NB4 (cell line): ENCODE measurements around the gene P2RY1.

Experiments used
- MAX ChIP-seq: IDR thresholded peaks from 2 replicates; pipeline ENCODE4 v1.6.1; 2011; ENCODE audit warnings: low read depth, low read length
- MYC ChIP-seq: IDR thresholded peaks from 2 replicates; pipeline ENCODE4 v1.6.1; 2011; ENCODE audit warnings: low read depth, low read length
- POLR2A ChIP-seq: IDR thresholded peaks from 2 replicates; pipeline ENCODE4 v1.6.1; 2011; ENCODE audit warnings: mild to moderate bottlenecking; ENCODE audit not compliant: insufficient read length; ENCODE audit errors: extremely low read depth
- TF ChIP-seq, protein P1 (sequence below): IDR thresholded peaks from one replicate; pipeline ENCODE4 v1.5.1; 2012; ENCODE audit warnings: low read depth, low read length

DNA sequence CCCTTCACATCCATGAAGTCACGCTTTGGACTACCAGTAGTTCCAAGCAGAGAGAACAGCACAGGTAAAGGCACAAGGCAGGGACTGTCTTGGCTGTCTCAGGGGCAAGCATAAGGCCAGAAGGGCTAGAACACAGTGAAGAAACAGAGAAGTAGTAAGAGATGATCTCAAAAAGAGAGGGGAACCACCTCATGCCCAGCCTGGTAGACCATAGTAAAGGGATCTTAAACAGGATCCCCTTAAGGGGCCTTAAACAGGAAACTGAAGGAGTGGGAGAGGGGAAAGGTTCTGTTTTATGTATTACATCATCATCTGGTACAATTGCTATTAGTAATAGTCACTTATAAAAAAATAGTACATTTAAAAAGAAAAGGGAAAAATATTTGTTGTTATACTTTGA is 25.8 kb downstream of the P2RY1 start:
- no peak for TF ChIP-seq POLR2A
- no peak for TF ChIP-seq MAX
- TF ChIP-seq, protein P1, sequence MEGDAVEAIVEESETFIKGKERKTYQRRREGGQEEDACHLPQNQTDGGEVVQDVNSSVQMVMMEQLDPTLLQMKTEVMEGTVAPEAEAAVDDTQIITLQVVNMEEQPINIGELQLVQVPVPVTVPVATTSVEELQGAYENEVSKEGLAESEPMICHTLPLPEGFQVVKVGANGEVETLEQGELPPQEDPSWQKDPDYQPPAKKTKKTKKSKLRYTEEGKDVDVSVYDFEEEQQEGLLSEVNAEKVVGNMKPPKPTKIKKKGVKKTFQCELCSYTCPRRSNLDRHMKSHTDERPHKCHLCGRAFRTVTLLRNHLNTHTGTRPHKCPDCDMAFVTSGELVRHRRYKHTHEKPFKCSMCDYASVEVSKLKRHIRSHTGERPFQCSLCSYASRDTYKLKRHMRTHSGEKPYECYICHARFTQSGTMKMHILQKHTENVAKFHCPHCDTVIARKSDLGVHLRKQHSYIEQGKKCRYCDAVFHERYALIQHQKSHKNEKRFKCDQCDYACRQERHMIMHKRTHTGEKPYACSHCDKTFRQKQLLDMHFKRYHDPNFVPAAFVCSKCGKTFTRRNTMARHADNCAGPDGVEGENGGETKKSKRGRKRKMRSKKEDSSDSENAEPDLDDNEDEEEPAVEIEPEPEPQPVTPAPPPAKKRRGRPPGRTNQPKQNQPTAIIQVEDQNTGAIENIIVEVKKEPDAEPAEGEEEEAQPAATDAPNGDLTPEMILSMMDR, result no peak
- TF ChIP-seq MYC, result no peak
